Aorta (tissue), 5 donors: ENCODE results near the gene BMP7. TPM values are rescaled to one million over a fixed set of nuclear protein-coding genes. Genes with fewer than 3 reads are reported as not detected.

Experiments used
- ATAC-seq: fragments of 200-7000 bp; cut with Tn5 transposase; one replicate; pipeline ENCODE4 v1.9.1; 2022; ENCODE audit warnings: moderate library complexity; ENCODE audit not compliant: low FRiP score
- DNase-seq, 2 donors: peaks; one replicate each; pipeline ENCODE4 v3.0.0-alpha.2; 2020
- H3K27ac ChIP-seq, 2 donors: one replicate each; pipeline ENCODE4 v1.5.1; 2013; ENCODE audit warnings: low read length in 2 of 2, mild to moderate bottlenecking in 2 of 2, moderate library complexity in 2 of 2, control low read depth in 1 of 2, inconsistent platforms in 1 of 2, low read depth in 1 of 2
- H3K27me3 ChIP-seq, 2 donors: one replicate each; pipeline ENCODE4 v1.6.1; 2013; ENCODE audit warnings: control low read depth in 1 of 2, low read length in 1 of 2, mild to moderate bottlenecking in 1 of 2, moderate library complexity in 1 of 2; ENCODE audit not compliant: insufficient read depth in 2 of 2, control insufficient read depth in 1 of 2
- H3K36me3 ChIP-seq, 2 donors: one replicate each; pipeline ENCODE4 v1.6.1; 2013; ENCODE audit warnings: control low read depth in 1 of 2, low read length in 1 of 2, mild to moderate bottlenecking in 1 of 2; ENCODE audit not compliant: insufficient read depth in 2 of 2, control insufficient read depth in 1 of 2
- H3K4me1 ChIP-seq, 2 donors: one replicate each; pipeline ENCODE4 v1.6.1; 2013; ENCODE audit warnings: low read length in 2 of 2, control low read depth in 1 of 2, mild to moderate bottlenecking in 1 of 2, moderate library complexity in 1 of 2; ENCODE audit not compliant: insufficient read depth in 2 of 2, control insufficient read depth in 1 of 2
- H3K4me3 ChIP-seq, 2 donors: one replicate each; pipeline ENCODE4 v1.5.1; 2013; ENCODE audit warnings: low read length in 2 of 2, control low read depth in 1 of 2, mild to moderate bottlenecking in 1 of 2
- H3K9me3 ChIP-seq: one replicate; pipeline ENCODE4 v1.6.1; 2013; ENCODE audit warnings: mild to moderate bottlenecking, low read length; ENCODE audit not compliant: control insufficient read depth
- WGBS, 2 donors: extraction: QIAGEN DNeasy Blood & Tissue Kit; methylation state at CpG; one replicate each; pipeline ENCODE4 v1.1.7; 2013; 5-methylcytosine and 5-hydroxymethylcytosine counted together
- intact Hi-C, 2 donors: fragments of 100-400 bp; cut with DNase I; formaldehyde crosslinking; loops; one replicate each; pipeline versions ENCODE4 v1.14.2 to v1.15.0; 2022
- polyA plus RNA-seq, 2 donors: library from polyadenylated mRNA; stranded (reverse); fragments of 200-250 nt; gene quantifications; one replicate each; pipeline ENCODE4 v1.2.3, GENCODE V29; 2013
- total RNA-seq, 2 donors: library from RNA; stranded (reverse); fragmentation: NEBNext Ultra II Directional; extraction: Animal tissue kit (Norgen Biotek cat#: 25700); gene quantifications; one replicate each; pipeline ENCODE4 v1.2.1, GENCODE V29; 2021
- donor health status: healthy with polysubstance abuse.
- donor health status: Bipolar disorder and iron deficiency.
- donor health status: DM: no; HTN: no; CAD: no.
- donor health status: DM: no; HTN: no; CAD: no.
- donor health status: DM: yes; HTN: yes; CAD: no.

Gene BMP7
- total and polyA plus RNA-seq, 4 donors: 0.52 to 1.0 TPM; not detected in 2

GRCh38 chr20:57257701-57258453 is 8.6 kb downstream of the BMP7 start:
- no peak overlapping the region for H3K27ac ChIP-seq
- no peak overlapping the region for H3K4me3 ChIP-seq
- intact Hi-C loops: no loop called here
- ATAC-seq: no peak
- no peaks in the 10 kb centered on the region for H3K36me3 ChIP-seq
- H3K9me3 ChIP-seq: no peaks in the 10 kb centered on the region
- no peaks in the 10 kb centered on the region for H3K4me1 ChIP-seq
- peaks cover 0 to 5% of the 10 kb centered on the region in 2 donors for H3K27me3 ChIP-seq
- no peak for DNase-seq
- 43 to 47% methylated on average over 9 of the region's 9 CpGs for WGBS, 2 donors

- 82% methylated on average over 6 of the region's 6 CpGs for WGBS, 2 donors
Observed at GRCh38 chr20:57256908-57257307, 9.5 kb downstream of the BMP7 start.

GRCh38 chr20:57256205-57256604 is 10.2 kb downstream of the BMP7 start:
- no peak overlapping the region for H3K27ac ChIP-seq
- H3K27me3 ChIP-seq: peaks cover 0 to 5% of the 10 kb centered on the region in 2 donors
- ATAC-seq: no peak
- no peaks in the 10 kb centered on the region for H3K4me1 ChIP-seq
- H3K36me3 ChIP-seq: no peaks in the 10 kb centered on the region
- no peaks in the 10 kb centered on the region for H3K9me3 ChIP-seq
- intact Hi-C loops: no loop called here
- WGBS, 2 donors: 79 to 88% methylated on average over 3 of the region's 3 CpGs
- no peak overlapping the region for H3K4me3 ChIP-seq
- no peak for DNase-seq

More at GRCh38 chr20:57256908-57257307, 9.5 kb downstream of the BMP7 start:
- Histone ChIP-seq H3K27ac (no peak overlapping the region), H3K4me3 (no peak overlapping the region), H3K27me3 (peaks cover 0 to 5% of the 10 kb centered on the region in 2 donors), H3K36me3 (no peaks in the 10 kb centered on the region), H3K9me3 (no peaks in the 10 kb centered on the region), H3K4me1 (no peaks in the 10 kb centered on the region)
- no peak for ATAC-seq
- no peak for DNase-seq
- intact Hi-C loops: no loop called here

GRCh38 chr20:57255183-57255582 is 11.3 kb downstream of the BMP7 start:
- WGBS, 2 donors: 75 to 84% methylated on average over 1 of the region's 1 CpG
- Histone ChIP-seq H3K9me3 (no peaks in the 10 kb centered on the region), H3K27me3 (peaks cover 0 to 2% of the 10 kb centered on the region in 2 donors), H3K36me3 (no peaks in the 10 kb centered on the region), H3K4me3 (no peak overlapping the region), H3K27ac (no peak overlapping the region), H3K4me1 (no peaks in the 10 kb centered on the region)
- no peak for ATAC-seq
- intact Hi-C loops: no loop called here
- DNase-seq: no peak

- Histone ChIP-seq H3K4me3 (no peak overlapping the region), H3K36me3 (no peaks in the 10 kb centered on the region), H3K9me3 (peaks cover 3% of the 10 kb centered on the region), H3K27me3 (no peaks in the 10 kb centered on the region), H3K27ac (no peak overlapping the region), H3K4me1 (no peaks in the 10 kb centered on the region)
- intact Hi-C loops: no loop called here
- ATAC-seq: no peak
- WGBS, 2 donors: 27 to 30% methylated on average over 8 of the region's 8 CpGs
- DNase-seq: no peak
Observed at GRCh38 chr20:57252559-57253162, 13.8 kb downstream of the BMP7 start.

GRCh38 chr20:57251949-57252348 is 14.5 kb downstream of the BMP7 start:
- WGBS, 2 donors: 84 to 86% methylated on average over 9 of the region's 9 CpGs
- intact Hi-C loops: no loop called here
- no peaks in the 10 kb centered on the region for H3K4me1 ChIP-seq
- H3K27me3 ChIP-seq: no peaks in the 10 kb centered on the region
- ATAC-seq (no peak), DNase-seq (no peak)
- no peak overlapping the region for H3K4me3 ChIP-seq
- no peaks in the 10 kb centered on the region for H3K36me3 ChIP-seq
- no peak overlapping the region for H3K27ac ChIP-seq
- peaks cover 3% of the 10 kb centered on the region for H3K9me3 ChIP-seq

GRCh38 chr20:57251344-57251743 is 15.1 kb downstream of the BMP7 start:
- DNase-seq (no peak), ATAC-seq (no peak)
- Histone ChIP-seq H3K9me3 (peaks cover 3% of the 10 kb centered on the region), H3K27ac (no peak overlapping the region), H3K36me3 (no peaks in the 10 kb centered on the region), H3K27me3 (no peaks in the 10 kb centered on the region), H3K4me1 (no peaks in the 10 kb centered on the region), H3K4me3 (no peak overlapping the region)
- WGBS, 2 donors: 49 to 53% methylated on average over 7 of the region's 7 CpGs
- intact Hi-C loops: no loop called here

- H3K9me3 ChIP-seq: peaks cover 3% of the 10 kb centered on the region
- H3K4me1 ChIP-seq: no peaks in the 10 kb centered on the region
- no peak overlapping the region for H3K4me3 ChIP-seq
- intact Hi-C loops: no loop called here
- no peaks in the 10 kb centered on the region for H3K27me3 ChIP-seq
- WGBS, 2 donors: 42 to 47% methylated on average over 15 of the region's 15 CpGs
- no peaks in the 10 kb centered on the region for H3K36me3 ChIP-seq
- no peak overlapping the region for H3K27ac ChIP-seq
- DNase-seq: no peak
- no peak for ATAC-seq
Observed at GRCh38 chr20:57250607-57251343, 15.7 kb downstream of the BMP7 start.
